ENCODE results near the gene SEMA6A.

Gene SEMA6A

DNA sequence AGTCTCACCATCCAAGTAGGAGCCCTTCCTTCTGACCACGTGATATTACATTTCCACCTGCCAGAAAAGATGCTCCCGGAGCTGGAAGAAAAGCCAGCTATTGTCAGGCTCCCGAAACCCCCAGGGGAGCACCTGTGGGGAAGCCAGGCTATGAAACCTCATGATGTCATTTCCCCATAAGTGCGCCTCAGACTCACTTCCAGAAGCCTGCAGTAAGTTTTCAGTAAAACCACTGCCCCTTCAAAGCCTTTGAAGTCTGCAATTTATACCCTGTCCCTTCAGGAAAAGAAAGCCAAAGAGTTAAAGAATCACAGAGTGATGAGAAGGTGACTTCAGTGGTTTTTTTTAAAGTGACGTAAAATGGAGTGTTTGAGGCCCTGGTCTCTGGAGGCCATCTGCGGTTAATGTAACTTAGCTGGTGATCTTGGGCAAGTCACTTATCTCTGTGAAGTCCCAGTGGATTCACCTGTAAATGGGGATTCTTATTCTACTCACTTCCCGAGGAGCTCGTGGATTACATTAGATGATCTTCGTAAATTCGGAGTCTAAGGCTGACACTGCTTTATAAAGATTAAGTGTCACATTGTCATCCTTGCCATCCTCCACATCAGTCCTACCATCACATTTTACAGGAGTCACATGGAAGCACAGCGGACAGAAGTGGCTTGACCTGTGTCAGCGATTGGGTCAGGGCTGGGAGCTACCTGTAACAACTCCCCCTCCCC is 2.6 kb upstream of the SEMA6A start:
- no peak for DNase-seq (ENCODE audit: low read depth in 3 of 3)

DNA sequence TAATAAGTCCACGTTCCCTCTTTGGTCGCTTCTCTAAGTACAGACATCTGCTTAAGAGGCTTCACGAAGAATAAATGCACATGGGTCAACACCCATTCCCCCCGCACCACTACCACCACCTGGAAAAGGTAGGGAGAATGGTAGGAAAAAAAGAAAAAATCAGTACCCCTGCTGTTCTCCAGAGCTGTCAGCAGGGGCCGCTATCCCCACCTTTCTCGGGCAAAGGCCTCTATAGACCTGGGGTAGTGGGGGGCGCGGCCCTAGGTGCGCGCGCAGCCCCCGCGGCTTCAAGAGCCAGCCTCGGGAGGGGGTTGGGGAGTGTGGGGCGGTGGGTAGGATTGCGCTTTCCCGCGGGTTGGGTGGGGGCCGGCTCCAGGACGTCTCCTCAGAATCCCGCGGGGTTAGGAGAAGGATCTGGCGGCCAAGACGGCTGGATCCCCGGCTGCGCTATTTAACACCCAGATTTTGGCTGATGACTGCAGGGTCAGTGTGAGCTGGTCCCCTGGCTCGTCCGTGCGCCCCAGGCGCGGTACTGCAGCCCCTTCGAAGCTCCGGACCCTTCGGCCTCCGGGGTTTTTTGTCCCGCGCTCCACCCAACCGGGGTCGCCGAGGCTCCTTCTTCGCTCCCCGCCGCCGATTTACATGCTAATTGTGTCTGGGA is 1.6 kb upstream of the SEMA6A start:
- DNase-seq (ENCODE audit: low read depth in 3 of 3): no peak

DNA sequence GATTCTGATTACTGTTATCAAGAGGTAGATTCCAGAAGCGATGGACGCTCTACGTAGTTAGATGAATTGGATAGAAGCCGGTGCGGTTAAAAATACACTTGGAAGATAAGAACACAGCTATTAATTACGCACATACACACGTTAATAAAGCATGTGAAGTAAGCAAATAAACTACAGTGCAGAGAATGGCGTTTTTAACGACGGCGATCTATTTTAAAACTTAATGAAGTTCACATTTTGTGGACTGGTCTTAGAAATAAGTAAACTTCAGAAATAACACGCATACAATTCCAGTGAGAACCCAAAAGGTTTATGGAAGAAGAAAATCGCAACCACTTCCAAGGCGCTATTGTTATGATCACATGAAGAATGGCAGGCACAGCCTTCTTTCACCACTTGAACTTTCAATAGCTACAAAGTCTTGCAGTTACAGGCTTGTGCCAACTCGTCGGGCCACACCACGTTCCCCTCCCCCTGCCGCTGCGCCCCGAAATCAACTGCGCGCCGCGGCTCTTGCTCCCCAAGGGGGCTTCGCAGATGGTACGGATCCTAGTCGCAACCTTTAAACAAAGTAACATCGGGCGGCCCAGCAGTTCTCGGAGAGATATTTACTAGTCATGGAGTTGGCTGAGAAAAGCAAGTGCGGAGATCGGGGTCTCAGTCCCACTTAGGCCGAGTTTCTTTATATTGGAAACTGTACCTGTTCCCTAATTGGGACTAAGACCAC is 866 bp upstream of the SEMA6A start:
- no peak for DNase-seq (ENCODE audit: low read depth in 3 of 3)

DNA sequence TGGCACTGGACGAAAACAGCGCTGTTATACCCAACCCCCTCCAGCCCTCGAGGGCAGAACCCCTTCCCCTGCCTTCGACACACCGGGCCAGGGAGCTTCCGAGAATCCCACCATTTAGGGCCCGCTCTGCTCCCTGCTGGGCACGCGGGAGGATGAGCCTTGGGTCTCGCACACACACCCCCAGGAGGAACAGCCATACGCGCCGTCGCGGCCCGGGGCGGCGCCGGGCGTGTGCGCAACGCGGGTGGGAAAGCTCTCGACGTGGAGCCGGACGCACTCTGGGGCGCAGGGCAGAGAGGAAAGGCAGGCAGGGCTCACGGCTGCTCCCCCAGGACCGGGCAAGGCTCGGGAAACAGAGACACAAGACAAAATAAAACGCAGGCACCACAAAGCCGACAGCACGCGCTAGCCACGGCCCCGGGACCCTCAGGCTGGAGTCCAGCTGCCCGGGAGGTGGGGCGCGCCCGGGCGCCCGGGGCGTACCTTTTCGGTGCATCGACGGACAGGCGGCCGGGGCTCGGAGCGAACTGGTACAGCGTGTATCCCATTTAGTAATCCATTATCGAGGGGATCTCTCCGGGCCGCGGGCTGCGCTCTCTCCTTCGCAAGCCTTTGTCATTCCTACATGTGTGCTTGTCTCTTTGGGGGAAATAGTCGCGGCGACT is 789 bp downstream of the SEMA6A start:
- DNase-seq (ENCODE audit: low read depth in 3 of 3): no peak

DNA sequence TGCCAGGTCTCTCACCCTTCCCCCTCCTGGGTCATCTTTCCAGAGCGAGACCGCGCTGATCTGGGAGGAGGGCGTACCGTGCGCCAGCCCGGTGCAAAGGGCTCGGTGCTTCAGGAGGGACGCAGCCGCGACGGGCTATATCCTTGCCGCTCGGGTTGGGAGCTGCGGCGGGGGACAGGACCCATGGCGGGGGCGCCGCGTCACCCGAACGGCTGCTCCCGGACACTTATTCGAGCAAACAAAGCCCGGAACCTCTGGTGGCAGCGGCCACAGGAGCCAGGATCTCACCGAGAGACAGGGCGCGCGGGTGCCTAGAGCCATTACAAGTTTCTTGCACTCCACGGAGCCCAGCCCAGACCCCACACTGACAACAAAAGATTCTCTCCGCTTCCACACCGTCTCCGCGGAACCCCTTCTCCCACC is 1.3 kb downstream of the SEMA6A start:
- no peak for DNase-seq (ENCODE audit: low read depth in 3 of 3)

DNA sequence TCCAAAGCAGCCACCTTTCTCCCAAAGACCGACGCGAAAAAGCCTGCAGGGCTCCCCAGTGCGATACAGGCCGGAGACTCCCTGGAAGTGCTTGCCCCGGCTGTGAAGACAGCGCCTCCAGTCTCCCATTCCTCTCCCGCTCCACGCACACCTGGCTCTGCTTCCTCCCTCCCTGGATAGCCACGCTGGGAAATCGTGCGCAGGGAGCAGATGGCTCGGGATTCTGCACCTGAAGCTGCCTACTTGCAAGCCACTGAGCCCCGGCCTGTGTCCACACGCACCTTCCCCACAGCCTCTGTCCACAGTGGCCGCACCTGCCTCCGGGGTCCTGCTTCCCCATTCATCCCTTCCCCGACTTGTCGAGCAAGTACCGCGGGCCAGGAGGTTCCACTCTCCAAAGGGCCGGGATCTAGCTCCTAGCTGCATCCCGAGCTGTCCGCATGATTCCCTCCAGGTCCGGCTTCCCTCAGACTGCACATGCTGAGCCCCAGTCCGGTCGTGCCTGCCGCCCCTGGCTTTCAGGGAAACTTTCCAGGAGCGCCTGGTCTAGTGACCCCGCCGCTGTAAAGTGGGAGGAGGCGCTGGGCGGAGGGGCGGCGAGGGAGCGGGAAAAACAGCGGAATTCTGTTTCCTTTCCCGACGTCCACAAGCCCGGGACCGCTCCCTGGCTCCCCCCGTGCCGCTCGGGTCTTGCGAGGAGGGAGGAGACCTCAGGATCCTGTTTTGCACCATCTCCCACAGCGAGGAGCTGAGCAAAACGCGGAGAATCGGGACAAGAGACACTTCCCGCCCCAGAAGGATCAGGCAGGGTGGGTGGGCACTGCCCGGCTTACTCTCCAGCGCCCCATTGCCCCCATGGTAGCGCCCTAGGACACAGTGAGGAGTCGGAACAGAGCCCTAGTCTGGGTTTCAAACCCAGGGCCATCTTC is 2.0 kb downstream of the SEMA6A start:
- no peak for DNase-seq (ENCODE audit: low read depth in 3 of 3)

DNA sequence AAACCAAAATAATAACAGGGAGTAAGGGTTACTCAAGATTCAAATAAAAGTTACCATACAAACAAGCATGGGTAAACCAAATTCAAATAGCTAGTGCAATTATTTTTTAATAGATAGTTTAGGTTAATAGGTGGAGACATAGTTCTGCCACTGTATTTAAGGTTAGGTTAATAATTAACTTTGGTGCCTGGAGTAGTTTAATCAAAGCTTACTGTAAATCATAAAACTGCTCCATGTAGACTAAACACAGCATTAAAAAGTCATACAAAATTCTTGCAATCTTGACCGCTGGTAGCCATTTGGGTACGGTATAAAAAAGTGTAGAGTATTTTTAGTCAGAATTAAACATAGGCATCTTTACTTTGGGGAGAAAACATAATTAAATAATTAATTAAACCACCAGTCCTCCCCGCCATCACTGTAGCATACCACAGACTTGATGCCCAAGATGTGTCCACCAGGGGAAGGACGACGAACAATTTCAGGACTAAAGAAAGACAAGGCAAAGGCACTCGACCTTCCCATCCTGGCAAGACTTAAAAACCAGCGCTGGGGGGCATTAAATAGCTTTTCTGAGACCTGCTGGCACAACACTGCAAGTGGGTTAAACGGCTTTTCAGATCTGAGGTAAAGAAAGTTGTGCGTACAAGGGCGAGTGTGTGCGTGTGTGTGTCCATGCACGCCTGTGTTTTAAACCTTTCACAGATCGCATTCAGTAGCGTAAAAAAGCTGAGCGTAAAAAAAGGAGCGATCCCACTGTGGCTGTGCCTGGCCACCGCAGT is 2.9 kb downstream of the SEMA6A start:
- no peak for DNase-seq (ENCODE audit: low read depth in 3 of 3)

DNA sequence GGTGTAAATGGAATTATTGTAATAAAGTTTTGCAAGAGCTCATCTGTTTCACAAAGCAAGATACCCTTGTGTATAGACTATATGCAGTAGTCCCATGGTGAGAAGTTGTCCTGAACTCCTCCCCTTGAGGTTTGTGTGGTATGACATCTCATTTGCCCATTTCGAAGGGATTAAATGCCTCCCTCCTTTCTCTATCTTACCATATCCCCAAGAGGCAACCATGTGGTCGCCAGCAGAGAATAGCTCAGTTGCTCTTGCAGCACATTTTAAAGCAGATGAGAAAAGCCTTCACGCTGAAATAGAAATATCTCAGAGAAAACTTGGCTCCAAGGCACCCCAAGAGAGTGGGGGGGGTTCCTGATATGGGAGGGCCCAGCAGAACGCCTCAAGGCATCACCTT is 4.6 kb downstream of the SEMA6A start:
- no peak for DNase-seq (ENCODE audit: low read depth in 3 of 3)

DNA sequence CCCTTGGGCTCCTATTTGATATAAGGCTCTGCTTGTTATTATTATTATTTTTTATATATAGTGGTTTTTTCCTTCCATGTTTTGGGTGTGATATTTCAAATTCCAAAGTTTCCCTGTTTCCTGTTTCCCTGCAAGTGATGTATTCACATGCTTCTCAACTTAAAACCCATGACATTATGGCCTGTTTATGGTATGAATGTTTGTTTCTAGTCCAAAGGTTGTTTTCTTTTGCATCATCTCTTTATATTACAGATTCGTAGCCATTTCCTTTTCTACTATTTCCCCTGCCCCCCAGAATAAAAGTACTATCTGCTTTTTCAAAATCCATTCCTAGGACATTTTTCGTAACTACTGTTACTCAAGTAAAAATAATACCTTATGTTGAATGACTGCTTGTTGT is 7.5 kb downstream of the SEMA6A start:
- no peak for DNase-seq (ENCODE audit: low read depth in 3 of 3)

DNA sequence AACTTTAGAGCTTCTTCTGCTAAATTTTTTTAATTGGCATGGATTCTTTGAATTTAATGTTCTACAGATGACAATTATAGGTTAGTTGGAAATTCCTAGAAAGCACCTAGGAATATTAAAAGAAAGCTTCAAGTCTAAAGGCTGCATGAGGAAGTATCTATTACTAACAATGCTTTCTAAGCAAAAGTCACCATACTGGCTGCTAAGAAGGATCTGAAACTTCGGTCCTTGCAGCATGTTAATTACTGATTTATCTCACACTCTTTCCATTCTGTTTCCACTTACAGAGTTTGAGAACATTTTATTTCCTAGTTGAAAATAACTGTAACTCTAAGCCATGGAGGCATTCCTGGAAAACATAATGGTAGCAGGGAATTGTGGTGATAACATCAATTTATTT is 8.4 kb downstream of the SEMA6A start:
- no peak for DNase-seq (ENCODE audit: low read depth in 3 of 3)

DNA sequence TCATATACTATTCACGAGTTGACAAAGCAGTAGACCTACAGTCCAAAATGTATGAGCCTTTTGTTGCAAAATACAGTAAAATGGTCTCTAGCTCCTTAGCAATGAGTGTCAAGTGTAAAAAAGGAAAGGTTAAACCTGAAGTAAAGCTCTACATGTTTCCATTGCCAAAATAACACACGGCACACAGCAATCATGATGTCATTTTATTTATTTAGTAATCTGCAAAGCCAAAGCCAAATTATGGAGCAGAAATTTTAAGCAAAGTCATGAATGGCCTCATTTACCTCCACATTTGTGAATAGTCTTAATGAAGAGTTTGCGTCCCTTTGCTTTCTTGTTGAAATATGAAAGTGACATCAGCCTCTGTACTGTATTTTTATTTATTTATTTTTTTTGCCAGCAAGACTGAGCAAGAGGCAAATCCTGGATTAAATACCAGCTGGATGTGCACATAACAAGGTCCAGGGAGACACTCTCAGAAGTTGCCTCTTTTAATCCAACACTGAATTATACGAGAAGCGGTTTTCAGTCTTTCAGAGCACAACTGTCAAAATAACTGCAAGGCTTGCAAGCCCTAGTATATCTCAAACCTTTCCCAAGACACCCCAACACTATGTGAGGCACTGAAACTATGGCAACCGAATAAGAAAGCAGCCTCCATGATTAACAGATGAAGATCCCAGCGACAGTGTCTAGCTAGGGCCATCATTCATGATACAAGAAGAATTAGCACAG is 9.7 kb downstream of the SEMA6A start:
- DNase-seq (ENCODE audit: low read depth in 3 of 3): no peak

DNA sequence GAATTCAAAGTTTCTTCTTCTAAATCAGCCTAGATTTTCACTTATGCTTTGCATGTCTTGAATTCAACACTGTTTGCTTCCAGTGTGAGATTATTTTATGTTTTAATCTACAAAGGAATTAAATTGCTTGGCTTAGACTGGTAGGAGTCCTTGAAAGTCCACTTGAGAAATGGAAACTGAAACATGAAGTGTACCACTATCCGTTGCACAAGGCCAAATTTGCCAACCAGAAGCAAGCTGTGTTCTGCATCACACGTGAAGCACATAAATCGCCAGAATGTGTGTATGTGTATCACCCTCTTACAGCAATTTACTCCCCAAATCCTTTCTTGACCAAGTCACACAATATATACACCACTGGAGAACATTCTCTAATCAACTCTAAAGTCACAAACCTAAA is 10.3 kb downstream of the SEMA6A start:
- DNase-seq (ENCODE audit: low read depth in 3 of 3): no peak

DNA sequence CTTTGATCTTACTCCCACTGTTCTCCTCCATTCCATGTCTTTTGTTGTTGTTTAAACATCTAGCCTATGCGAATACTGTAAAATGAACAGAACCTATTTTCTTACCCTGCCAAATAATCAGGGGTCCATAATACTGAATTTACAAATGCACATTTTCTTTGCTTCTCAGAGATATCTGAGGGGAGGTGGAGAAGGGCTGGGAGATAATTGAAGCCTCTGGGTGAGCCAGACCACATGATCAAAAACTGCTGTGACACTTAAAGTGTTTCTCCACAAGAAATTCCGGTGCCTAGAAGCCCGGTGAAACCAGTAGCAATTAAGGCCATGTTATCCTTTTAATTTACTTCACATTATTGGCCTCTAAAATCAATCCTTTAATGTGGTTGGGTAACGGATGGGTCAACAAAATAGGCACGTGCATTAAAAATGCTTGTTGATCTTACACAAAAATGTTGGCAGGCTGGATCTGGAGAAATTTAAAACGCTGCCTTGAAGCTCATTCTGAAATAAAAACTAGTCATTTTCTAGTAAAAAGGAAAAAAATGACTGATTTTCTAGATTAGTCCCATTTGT is 10.8 kb downstream of the SEMA6A start:
- DNase-seq (ENCODE audit: low read depth in 3 of 3): no peak

DNA sequence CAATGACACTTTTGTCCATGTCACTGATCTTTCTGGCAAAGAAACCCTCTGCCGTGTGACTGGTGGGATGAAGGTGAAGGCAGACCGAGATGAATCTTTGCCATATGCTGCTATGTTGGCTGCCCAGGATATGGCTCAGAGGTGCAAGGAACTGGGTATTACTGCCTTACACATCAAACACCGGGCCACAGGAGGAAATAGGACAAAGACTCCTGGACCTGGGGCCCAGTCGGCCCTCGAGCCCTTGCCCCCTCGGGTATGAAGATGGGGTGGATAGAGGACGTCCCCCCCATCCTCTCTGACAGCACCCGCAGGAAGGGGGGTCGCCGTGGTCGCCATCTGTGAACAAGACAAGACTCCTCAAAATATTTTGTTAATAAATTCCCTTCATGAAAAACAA is 12.0 kb downstream of the SEMA6A start:
- DNase-seq (ENCODE audit: low read depth in 3 of 3): no peak

DNA sequence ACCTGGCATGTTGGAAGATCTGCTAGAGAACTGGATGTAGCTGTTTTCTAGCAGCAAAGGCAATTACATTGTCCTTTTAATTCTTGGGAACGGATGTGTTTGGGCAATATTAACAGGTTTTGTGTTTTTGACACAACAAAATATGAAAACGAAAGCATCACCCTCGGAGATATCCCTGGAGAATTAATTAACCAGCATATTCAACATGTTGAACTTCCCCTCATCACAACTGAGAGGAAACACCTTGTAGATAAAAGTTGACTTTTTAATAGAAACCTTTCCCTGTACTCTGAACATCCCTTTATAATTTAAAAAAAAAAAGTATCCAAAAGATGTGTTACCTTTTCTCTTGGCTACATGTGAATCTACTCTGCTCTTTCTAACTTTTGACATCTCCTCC is 13.0 kb downstream of the SEMA6A start:
- DNase-seq (ENCODE audit: low read depth in 3 of 3): no peak

DNA sequence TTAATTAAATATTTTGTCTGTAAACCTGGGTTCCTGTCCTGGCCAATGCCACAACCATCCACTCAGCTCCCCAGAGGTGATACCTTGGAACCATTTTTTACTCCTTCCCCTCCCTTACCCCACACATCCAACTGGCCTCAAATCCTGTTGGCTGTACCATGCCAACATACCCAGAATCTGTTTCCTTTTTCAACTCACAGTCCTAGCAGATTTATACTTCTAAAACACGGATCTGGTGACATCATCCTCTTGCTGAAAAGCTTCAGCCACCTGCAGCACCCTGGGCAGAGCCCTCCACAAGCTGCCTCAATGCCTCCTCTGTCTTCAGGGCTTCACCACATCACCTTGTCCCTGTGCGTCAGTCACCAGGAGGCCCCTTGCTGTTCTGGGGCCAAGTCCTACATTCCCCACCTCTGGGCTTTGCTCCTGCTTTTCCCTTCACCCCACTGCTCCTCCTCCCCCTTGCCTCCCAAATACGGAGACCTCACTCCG is 14.9 kb downstream of the SEMA6A start:
- no peak for DNase-seq (ENCODE audit: low read depth in 3 of 3)

DNA sequence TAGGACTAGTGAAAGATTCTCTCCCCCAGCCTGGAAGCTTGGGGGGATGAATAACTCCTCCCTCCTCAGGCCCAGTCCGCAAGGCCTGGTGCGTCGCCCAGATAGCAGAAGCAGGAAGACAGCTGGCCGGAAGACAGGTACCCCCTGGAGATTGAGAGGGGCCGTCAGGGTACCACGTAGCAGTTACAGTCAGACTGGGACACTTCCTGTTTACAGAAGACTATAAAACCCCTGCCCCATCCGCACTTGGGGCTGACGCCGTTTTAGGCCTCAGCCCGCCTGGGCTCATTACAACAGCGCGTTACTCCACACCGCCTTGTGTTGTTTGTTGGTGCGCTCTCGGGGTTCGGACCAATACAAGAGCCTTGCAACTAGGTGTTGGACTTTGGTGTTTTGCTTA is 15.4 kb downstream of the SEMA6A start:
- no peak for DNase-seq (ENCODE audit: low read depth in 3 of 3)

DNA sequence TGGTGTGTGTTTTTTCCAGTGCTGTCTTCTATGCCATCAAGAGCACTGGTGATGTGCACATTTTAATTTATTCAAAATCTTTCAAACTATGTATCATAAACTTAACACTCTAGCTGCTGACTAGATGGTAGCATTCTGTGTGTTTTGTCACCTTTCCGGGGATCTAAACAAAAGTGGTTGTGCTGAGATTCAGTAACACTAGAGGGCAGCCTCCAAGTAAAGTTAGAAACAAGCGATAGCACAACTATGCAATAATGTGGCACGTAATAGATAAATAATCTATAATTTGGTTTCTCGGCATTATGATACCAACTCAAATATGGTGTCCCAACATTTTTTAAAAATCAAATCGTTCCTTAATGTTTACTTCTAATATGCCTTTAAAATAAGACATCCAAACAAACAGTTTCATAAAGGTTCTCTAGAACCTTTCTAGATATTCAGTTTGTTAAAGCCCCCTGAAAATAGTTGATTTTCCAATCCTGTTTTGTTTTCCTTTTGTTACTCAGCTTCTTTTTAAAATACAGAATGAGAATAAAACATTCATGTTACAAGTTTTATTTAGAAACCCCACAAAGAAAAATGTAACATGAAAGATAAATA is 16.9 kb downstream of the SEMA6A start:
- DNase-seq (ENCODE audit: low read depth in 3 of 3): no peak

DNA sequence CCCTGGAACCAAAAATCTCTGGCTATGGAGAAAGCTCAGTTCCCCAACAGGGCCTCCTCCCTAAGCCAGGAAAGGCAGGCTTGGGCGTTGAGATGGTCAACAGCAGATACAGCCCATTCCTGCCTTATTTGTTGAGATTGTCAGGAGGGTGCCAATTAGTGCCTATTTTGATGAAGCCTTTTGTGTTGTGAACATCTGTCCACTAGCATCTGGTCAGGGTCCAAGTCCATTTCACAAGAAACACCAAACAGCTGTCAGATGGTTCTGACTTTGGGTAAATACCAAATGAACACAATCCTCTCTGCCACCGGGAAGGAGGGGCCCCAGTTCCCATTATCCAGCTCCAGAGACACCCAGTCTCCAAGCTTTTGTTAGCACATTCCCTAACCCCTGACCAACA is 19.9 kb downstream of the SEMA6A start:
- DNase-seq (ENCODE audit: low read depth in 3 of 3): no peak

All from stimulated activated CD4-positive, alpha-beta T cell treated with anti-CD3 and anti-CD28 coated beads, TNF-alpha, amount 100 ng/mL, for 4 hours (primary cell).